Activated T-cell treated with anti-CD3 and anti-CD28 coated beads, Interleukin-2, amount 50 U/mL, for 24 hours (primary cell): ENCODE data around the gene OR2J1.
"Not testable (repeated sequence)": the region's sequence is repeated elsewhere in the genome, so short reads cannot be mapped to it uniquely, and the experiment has no call there.

Experiments
- DNase-seq: peaks from one replicate; pipeline ENCODE4 v3.0.0-alpha.2; 2020
- H3K27ac Mint-ChIP-seq: 2 replicates; pipeline ENCODE4 v1.8.0; 2020; ENCODE audit warnings: mild to moderate bottlenecking, mixed read lengths
- H3K27me3 Mint-ChIP-seq: 2 replicates; pipeline ENCODE4 v1.8.0; 2020; ENCODE audit warnings: mixed read lengths
- H3K36me3 Mint-ChIP-seq: 2 replicates; pipeline ENCODE4 v1.8.0; 2020; ENCODE audit warnings: low read depth, mixed read lengths
- H3K4me1 Mint-ChIP-seq: 2 replicates; pipeline ENCODE4 v1.8.0; 2020; ENCODE audit warnings: low read depth, mixed read lengths
- H3K4me3 Mint-ChIP-seq: 2 replicates; pipeline ENCODE4 v1.8.0; 2020; ENCODE audit warnings: mild to moderate bottlenecking, moderate library complexity, mixed read lengths
- H3K9me3 Mint-ChIP-seq: 2 replicates; pipeline ENCODE4 v1.8.0; 2020; ENCODE audit warnings: mixed read lengths

OR2J1 gene

GRCh38 chr6:29137724-29138123, 38.4 kb downstream of the OR2J1 start:
- H3K4me1 Mint-ChIP-seq, result no peaks in the 10 kb centered on the region
- H3K9me3 Mint-ChIP-seq, result no peaks in the 10 kb centered on the region
- H3K36me3 Mint-ChIP-seq, result no peaks in the 10 kb centered on the region
- no peak overlapping the region for H3K27ac Mint-ChIP-seq
- H3K4me3 Mint-ChIP-seq, result no peak overlapping the region
- H3K27me3 Mint-ChIP-seq, result peaks cover 32% of the 10 kb centered on the region
- no peak for DNase-seq

GRCh38 chr6:29141606-29142005, 42.3 kb downstream of the OR2J1 start:
- Mint-ChIP-seq H3K9me3 (peaks cover 7% of the 10 kb centered on the region), H3K4me1 (no peaks in the 10 kb centered on the region), H3K27ac (no peak overlapping the region), H3K36me3 (no peaks in the 10 kb centered on the region), H3K27me3 (peaks cover 29% of the 10 kb centered on the region), H3K4me3 (no peak overlapping the region)
- DNase-seq, result no peak

GRCh38 chr6:29142309-29142708, 43.0 kb downstream of the OR2J1 start:
- DNase-seq, result no peak
- peaks cover 7% of the 10 kb centered on the region for H3K9me3 Mint-ChIP-seq
- no peaks in the 10 kb centered on the region for H3K4me1 Mint-ChIP-seq
- no peak overlapping the region for H3K27ac Mint-ChIP-seq
- H3K4me3 Mint-ChIP-seq, result no peak overlapping the region
- peaks cover 29% of the 10 kb centered on the region for H3K27me3 Mint-ChIP-seq
- no peaks in the 10 kb centered on the region for H3K36me3 Mint-ChIP-seq

GRCh38 chr6:29146179-29146578, 46.9 kb downstream of the OR2J1 start:
- Mint-ChIP-seq H3K36me3 (no peaks in the 10 kb centered on the region), H3K27me3 (peaks cover 44% of the 10 kb centered on the region), H3K27ac (no peak overlapping the region), H3K9me3 (peaks cover 17% of the 10 kb centered on the region), H3K4me3 (no peak overlapping the region), H3K4me1 (no peaks in the 10 kb centered on the region)
- DNase-seq, result no peak

GRCh38 chr6:29147074-29147473, 47.8 kb downstream of the OR2J1 start:
- no peak for DNase-seq
- no peaks in the 10 kb centered on the region for H3K4me1 Mint-ChIP-seq
- peaks cover 17% of the 10 kb centered on the region for H3K9me3 Mint-ChIP-seq
- H3K36me3 Mint-ChIP-seq, result no peaks in the 10 kb centered on the region
- H3K4me3 Mint-ChIP-seq, result no peak overlapping the region
- H3K27me3 Mint-ChIP-seq, result peaks cover 49% of the 10 kb centered on the region
- H3K27ac Mint-ChIP-seq, result no peak overlapping the region

GRCh38 chr6:29149444-29149843, 50.2 kb downstream of the OR2J1 start:
- DNase-seq, H3K4me3 Mint-ChIP-seq, H3K36me3 Mint-ChIP-seq, H3K27ac Mint-ChIP-seq, H3K4me1 Mint-ChIP-seq: not testable (repeated sequence)
- Mint-ChIP-seq H3K27me3 (peaks cover 61% of the 10 kb centered on the region), H3K9me3 (peaks cover 10% of the 10 kb centered on the region)
